Gastrocnemius medialis (tissue), 4 donors: Measurements from ENCODE around the gene CDAN1.

Experiments
- CTCF ChIP-seq, 5 experiments: fragments of 450-650 bp in 3 of 5; fragments of 200-600 bp in 2 of 5; sonication (generic) in 2 of 5; IDR thresholded peaks in 4 of 5; conservative IDR thresholded peaks in 1 of 5; 1 replicate in 4 of 5; 2 replicates in 1 of 5; pipeline ENCODE4 v1.5.1; 2016 to 2019; ENCODE audit warnings: antibody characterized with exemption in 5 of 5, mild to moderate bottlenecking in 3 of 5, moderate library complexity in 3 of 5
- POLR2A ChIP-seq, 2 donors: fragments of 450-650 bp; IDR thresholded peaks; one replicate each; pipeline ENCODE4 v1.6.1; 2017; ENCODE audit warnings: antibody characterized with exemption in 2 of 2, mild to moderate bottlenecking in 2 of 2, moderate library complexity in 2 of 2

DNA sequence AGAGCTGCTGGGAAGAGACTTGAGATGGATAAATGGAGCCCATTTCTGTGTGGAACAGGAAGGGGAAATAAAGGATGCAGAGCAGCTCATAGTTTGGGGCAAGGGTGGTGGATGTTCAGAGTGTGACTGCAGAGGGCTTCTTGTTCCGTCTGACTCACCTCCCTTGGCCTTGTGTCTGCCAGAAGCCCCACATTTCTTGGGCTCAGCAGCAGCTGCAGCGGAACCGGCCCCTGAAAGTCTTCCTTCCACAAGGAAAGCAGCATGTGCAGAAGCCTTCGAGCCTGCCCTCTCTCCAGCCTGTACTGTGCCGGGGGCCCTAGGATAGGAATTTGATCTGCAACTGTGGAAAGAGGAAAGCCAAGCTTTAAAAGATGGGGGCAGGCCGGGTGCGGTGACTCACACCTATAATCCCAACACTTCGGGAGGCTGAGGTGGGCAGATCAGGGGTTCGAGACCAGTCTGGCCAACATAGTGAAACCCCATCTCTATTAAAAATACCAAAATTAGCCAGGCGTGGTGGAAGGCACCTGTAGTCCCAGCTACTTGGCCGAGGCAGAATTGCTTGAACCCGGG lies 11.5 kb downstream of the CDAN1 start:
- TF ChIP-seq CTCF (IDR thresholded peaks at IDR 0.05 in 4 of 5, conservative IDR thresholded peaks at IDR 0.05 in 1 of 5), result no peak
- TF ChIP-seq POLR2A (IDR thresholded peaks at IDR 0.05), result no peak
